Epithelial cell of esophagus (primary cell): ENCODE data around the gene GAD2.

ENCODE experiments used
- DNase-seq: peaks from one replicate; pipeline ENCODE4 v3.0.0; 2010; ENCODE audit warnings: low read depth
- H3K4me3 ChIP-seq: 2 replicates; pipeline ENCODE4 v1.5.1; 2011; ENCODE audit warnings: mild to moderate bottlenecking, low read length, control low read depth
- TF ChIP-seq, protein P1 (sequence below): IDR thresholded peaks from 2 replicates; pipeline ENCODE4 v1.5.1; 2011; ENCODE audit warnings: low read depth, mild to moderate bottlenecking, low read length, control low read depth, inconsistent platforms; ENCODE audit not compliant: insufficient read depth; ENCODE audit errors: missing control alignments

The GAD2 gene

DNA sequence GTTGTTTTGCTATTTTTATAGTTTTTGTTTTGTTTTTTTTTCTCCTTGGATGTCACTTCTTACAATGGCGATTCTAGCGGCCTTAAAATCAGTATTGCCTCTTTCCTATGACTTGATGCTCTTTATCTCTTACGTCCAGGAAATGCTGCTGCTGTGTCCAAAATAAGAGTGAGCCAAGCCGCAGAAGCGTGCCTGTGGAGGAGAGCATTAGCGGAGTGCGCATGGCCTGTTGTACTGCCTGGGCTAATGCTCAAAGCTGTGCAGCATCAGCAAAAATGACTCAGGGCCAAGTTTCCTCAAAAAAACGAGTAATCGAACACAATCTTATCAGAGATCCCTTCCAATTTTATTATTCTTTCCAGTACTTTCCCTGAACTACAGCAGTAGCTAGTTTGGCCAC is 18.5 kb upstream of the GAD2 start:
- no peak overlapping the region for H3K4me3 ChIP-seq
- DNase-seq: no peak
- TF ChIP-seq, protein P1, sequence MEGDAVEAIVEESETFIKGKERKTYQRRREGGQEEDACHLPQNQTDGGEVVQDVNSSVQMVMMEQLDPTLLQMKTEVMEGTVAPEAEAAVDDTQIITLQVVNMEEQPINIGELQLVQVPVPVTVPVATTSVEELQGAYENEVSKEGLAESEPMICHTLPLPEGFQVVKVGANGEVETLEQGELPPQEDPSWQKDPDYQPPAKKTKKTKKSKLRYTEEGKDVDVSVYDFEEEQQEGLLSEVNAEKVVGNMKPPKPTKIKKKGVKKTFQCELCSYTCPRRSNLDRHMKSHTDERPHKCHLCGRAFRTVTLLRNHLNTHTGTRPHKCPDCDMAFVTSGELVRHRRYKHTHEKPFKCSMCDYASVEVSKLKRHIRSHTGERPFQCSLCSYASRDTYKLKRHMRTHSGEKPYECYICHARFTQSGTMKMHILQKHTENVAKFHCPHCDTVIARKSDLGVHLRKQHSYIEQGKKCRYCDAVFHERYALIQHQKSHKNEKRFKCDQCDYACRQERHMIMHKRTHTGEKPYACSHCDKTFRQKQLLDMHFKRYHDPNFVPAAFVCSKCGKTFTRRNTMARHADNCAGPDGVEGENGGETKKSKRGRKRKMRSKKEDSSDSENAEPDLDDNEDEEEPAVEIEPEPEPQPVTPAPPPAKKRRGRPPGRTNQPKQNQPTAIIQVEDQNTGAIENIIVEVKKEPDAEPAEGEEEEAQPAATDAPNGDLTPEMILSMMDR: no peak

GRCh38 chr10:26199841-26200240 is 16.7 kb upstream of the GAD2 start:
- TF ChIP-seq, protein P1: no peak
- no peak overlapping the region for H3K4me3 ChIP-seq
- DNase-seq: no peak

- TF ChIP-seq, protein P1: no peak
- no peak overlapping the region for H3K4me3 ChIP-seq
- no peak for DNase-seq
Observed at GRCh38 chr10:26205223-26205622, 11.4 kb upstream of the GAD2 start.

DNA sequence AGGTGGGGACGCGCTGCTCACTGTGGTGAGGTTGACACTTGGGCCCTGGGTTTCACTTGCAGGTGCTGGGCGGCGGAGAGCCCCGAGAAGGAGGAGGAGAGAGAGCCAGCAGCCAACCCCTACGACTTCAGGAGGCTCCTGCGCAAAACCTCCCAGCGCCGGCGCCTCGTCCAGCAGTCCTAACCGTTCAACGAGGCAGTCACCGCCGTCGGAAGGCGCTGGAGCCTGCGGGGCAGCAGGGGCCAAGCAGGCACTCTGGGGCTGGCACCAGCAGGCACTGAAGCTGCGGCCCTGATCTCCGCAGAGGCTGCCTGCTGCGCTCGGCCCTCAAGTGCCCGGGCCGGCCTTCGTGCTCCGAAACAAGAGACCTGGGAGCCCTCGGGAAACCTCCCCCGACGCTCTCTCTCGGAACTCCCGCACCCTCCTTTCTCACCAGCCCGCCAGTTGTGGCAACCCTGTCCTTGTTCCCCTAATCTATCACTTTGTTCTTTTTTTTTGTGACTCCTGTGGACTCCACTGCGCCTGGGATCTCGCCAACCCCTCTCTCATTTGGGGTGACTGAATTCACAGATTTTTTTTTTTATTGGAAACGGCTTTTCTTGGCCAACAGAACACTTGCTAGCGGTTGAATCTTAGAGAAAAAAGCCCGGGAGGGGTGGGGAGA is 4.7 kb upstream of the GAD2 start:
- TF ChIP-seq, protein P1: no peak
- no peak overlapping the region for H3K4me3 ChIP-seq
- no peak for DNase-seq

- DNase-seq: no peak
- TF ChIP-seq, protein P1: no peak
- no peak overlapping the region for H3K4me3 ChIP-seq
Observed at GRCh38 chr10:26212511-26212910, 4.1 kb upstream of the GAD2 start.

DNA sequence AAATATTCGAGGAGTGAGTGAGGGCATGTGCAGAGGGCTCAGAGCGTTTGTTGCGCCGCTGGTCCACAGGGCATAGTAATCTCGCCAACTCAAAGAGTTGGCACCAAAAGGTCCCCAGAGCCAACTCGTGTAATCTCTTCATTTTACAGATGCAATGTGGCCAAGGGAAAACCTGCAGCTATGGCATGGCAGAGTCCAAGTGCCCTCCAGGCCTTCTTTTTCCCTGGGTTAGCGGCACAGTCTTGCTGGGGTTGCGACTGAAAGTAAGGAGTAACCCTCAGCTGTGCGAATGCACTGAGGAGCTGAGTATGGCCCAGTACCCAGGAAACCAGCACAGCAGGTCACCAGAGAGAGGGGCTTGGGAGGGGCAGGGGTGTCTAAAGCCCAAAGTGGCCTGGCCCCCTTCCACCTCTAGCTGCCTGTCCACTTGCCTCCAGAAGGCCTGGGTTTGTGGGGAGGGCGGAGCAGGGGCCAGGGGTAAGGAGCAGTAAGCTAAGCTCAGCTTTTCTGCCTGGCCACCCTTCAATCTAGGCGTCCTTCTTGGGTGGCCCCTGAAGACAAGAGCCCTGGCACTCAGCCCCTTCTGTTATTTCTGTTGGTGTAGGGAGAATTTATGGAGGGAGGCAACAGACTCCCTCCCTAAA is 3.3 kb upstream of the GAD2 start:
- no peak overlapping the region for H3K4me3 ChIP-seq
- DNase-seq: no peak
- TF ChIP-seq, protein P1: no peak

DNA sequence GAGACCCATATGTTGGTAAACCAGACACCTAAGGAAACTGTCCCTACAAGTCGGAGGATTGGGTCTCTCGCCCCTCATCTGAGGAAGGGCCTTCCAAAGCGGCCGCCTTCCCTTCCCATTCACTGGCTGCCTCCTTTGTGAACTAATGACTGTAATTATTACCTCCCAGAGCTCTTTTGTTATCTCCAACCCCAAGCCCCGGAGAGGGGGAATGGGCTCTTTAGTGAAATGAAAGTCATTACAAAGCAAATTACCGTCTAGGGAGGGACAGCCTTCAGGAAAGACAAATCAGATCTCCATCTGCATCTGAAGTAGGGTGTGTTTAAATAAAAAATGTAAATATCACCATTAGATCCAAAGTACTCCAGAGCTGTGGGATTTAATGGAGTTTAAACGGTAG is 2.6 kb upstream of the GAD2 start:
- no peak overlapping the region for H3K4me3 ChIP-seq
- TF ChIP-seq, protein P1: no peak

More for the DNA sequence above, 2.6 kb upstream of the GAD2 start:
- DNase-seq: no peak
